DOHH2 (cell line): ENCODE results near the gene RCAN2.

ENCODE experiments used
- CTCF ChIP-seq: fragments of 200-600 bp; sonication (generic); IDR thresholded peaks from one replicate; pipeline ENCODE4 v1.5.1; 2014; ENCODE audit warnings: antibody characterized with exemption, mild to moderate bottlenecking, low read depth, low read length; ENCODE audit not compliant: poor library complexity, severe bottlenecking
- EZH2phosphoT487 ChIP-seq: fragments of 200-600 bp; sonication (generic); IDR thresholded peaks from 2 replicates; pipeline ENCODE4 v1.6.1; 2017; ENCODE audit warnings: borderline replicate concordance, mild to moderate bottlenecking, antibody characterized with exemption, low read length, moderate library complexity, mixed read lengths

- TF ChIP-seq CTCF (no peak), EZH2phosphoT487 (no peak)
These were observed 286.2 kb downstream of the RCAN2 start for GRCh38 chr6:46204880-46205650.
